Fibroblast of the aortic adventitia (primary cell): ENCODE data around the gene AQP3. TPM values are rescaled to one million over a fixed set of nuclear protein-coding genes. Genes with fewer than 3 reads are reported as not detected.

Experiments used
- DNase-seq: peaks from one replicate; pipeline ENCODE4 v3.0.0-alpha.2; 2010; ENCODE audit warnings: low read depth
- H3K4me3 ChIP-seq: 2 replicates; pipeline ENCODE4 v1.5.1; 2011; ENCODE audit warnings: low read depth, mild to moderate bottlenecking, control low read depth, low read length, moderate library complexity
- total RNA-seq: library from RNA; depleted of rRNA; stranded (reverse); fragments of >200 nt; gene quantifications from 2 replicates; pipeline ENCODE4 v1.2.3, GENCODE V29; 2012; ENCODE audit warnings: low replicate concordance
- TF ChIP-seq, protein P1 (sequence below): IDR thresholded peaks from 2 replicates; pipeline ENCODE4 v1.5.1; 2011; ENCODE audit warnings: mild to moderate bottlenecking, low read length, control low read depth, inconsistent platforms; ENCODE audit not compliant: insufficient read depth

AQP3 gene
- total RNA-seq, 1 donor: 0.54 TPM

DNA sequence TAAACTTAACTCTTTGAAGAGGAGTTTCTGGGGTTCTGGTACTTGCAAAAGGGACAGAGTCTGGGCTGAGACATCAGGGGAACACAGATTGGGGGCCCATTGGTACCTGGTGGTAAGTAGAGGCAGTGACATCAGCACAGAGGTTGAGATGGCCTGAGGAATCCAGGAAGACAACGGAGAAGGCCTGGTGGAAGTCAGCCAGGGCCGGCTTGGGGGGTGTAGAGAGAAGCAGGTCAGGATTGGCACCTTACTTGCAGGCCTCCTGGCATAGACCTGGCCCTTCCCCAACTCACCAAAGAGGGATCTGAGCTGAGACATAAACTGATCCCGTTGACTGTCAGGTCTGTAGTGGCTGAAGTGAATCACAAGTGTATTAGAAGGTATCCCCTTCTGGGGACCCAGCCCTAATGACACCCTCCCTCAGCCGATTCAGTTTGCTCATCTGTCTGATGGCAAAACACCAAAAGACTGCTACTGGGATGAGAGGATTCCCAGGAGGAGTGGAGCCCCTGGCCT, 20.9 kb upstream of the AQP3 start:
- TF ChIP-seq, protein P1, sequence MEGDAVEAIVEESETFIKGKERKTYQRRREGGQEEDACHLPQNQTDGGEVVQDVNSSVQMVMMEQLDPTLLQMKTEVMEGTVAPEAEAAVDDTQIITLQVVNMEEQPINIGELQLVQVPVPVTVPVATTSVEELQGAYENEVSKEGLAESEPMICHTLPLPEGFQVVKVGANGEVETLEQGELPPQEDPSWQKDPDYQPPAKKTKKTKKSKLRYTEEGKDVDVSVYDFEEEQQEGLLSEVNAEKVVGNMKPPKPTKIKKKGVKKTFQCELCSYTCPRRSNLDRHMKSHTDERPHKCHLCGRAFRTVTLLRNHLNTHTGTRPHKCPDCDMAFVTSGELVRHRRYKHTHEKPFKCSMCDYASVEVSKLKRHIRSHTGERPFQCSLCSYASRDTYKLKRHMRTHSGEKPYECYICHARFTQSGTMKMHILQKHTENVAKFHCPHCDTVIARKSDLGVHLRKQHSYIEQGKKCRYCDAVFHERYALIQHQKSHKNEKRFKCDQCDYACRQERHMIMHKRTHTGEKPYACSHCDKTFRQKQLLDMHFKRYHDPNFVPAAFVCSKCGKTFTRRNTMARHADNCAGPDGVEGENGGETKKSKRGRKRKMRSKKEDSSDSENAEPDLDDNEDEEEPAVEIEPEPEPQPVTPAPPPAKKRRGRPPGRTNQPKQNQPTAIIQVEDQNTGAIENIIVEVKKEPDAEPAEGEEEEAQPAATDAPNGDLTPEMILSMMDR: no peak
- DNase-seq: no peak
- H3K4me3 ChIP-seq: no peak overlapping the region

- DNase-seq: no peak
- H3K4me3 ChIP-seq: no peak overlapping the region
- TF ChIP-seq, protein P1: no peak
Observed at GRCh38 chr9:33467526-33467925, 20.1 kb upstream of the AQP3 start.

DNA sequence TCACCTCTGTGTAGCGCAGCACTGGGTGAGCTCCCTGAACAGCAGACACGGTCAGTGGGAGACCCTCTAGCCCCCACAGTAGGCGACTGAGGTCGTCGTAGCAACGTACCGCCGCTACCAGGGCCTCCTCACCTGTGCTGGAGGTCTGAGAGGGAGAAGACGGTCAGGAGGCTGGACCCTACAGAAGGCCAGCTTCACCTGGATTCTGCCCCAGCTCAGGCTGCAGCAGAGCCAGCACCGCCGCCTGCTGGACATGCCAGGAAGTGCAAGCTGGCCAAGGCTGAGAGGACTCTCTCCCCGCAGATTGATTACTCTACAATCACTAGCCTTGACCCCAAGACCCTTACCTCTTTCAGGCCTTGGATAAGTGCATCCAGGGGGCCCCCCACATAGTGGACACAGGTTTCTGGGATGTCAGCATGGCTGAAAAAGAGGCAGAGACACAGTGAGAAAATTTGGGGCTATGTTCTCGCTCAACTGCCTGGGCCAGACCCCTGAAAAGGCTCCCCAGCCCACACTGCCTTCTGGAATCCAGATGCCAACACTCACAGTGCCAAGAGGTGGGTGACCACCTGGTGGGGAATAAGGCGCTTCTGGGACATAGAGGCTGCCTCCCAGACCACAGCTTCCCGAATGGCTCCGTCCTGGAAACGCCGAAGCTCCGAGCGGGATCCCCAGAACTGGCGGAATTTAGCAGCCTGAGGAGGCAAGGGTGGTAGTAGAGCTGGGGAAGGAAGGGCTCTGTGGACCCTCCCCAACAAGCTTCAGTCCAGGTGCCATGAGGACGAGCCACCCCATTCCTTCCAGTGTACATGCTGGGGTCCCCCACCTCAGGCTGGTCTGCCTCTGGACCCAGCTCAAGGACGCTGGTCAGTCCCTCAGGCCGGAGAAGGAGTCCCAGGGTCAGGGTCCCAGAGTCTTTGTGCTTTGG, 19.4 kb upstream of the AQP3 start:
- DNase-seq: peak; percentile 42

GRCh38 chr9:33465596-33466564, 18.5 kb upstream of the AQP3 start:
- no peak for DNase-seq
- TF ChIP-seq, protein P1: no peak
- no peak overlapping the region for H3K4me3 ChIP-seq

More for the DNA sequence above, 19.4 kb upstream of the AQP3 start:
- H3K4me3 ChIP-seq: no peak overlapping the region
- TF ChIP-seq, protein P1: peak; percentile 99

DNA sequence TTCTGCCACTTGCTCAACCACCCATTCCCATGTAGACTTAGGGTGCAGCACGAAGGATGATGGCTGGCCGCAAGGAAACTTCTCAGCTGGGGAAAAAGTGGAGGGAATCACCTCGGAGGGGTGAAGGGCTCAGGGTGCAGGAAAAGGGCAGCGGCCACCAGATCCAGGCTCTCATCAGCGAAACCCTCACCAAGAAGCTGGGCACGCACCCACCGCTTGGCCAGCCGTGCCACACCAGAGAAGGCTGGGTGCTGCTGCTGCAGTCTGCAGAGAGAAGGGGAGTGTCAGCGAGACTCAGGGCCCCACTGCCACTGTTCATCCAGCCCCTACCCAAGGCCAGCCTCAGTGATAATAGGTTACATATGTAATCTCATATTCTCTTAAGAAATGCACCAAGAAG, 17.7 kb upstream of the AQP3 start:
- no peak for DNase-seq
- H3K4me3 ChIP-seq: no peak overlapping the region
- TF ChIP-seq, protein P1: no peak

DNA sequence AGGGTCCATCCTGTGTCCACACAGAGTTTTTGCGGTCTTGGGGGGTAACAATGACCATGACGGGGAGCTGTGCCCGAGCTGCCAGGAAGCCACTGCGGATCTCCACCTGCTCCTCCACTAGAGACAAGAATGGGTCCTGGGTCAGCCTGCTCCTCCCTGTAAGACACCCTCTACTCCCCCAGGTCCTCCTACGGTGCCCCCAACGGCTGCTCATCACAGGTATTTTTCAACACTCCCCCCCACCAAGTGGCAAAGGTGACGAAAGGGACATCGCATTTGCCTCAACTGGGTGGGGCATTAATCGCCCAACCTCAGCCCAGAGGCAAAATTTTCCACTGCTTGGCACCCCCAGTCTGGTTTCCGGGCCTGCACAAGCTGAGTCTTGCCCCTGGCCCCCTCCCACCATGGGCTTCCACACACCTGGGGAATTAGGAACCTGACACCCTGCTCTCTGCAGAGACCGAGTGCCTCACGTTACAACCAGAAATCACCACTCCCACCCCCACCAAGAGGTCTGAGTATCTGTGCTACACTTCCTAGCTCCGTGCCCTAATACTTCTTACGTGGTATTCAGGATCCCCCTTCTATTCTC, 16.7 kb upstream of the AQP3 start:
- H3K4me3 ChIP-seq: no peak overlapping the region
- DNase-seq: no peak

More for the DNA sequence above, 16.7 kb upstream of the AQP3 start:
- TF ChIP-seq, protein P1: no peak
